ENCODE data around the gene CCNQ.

Gene CCNQ

DNA sequence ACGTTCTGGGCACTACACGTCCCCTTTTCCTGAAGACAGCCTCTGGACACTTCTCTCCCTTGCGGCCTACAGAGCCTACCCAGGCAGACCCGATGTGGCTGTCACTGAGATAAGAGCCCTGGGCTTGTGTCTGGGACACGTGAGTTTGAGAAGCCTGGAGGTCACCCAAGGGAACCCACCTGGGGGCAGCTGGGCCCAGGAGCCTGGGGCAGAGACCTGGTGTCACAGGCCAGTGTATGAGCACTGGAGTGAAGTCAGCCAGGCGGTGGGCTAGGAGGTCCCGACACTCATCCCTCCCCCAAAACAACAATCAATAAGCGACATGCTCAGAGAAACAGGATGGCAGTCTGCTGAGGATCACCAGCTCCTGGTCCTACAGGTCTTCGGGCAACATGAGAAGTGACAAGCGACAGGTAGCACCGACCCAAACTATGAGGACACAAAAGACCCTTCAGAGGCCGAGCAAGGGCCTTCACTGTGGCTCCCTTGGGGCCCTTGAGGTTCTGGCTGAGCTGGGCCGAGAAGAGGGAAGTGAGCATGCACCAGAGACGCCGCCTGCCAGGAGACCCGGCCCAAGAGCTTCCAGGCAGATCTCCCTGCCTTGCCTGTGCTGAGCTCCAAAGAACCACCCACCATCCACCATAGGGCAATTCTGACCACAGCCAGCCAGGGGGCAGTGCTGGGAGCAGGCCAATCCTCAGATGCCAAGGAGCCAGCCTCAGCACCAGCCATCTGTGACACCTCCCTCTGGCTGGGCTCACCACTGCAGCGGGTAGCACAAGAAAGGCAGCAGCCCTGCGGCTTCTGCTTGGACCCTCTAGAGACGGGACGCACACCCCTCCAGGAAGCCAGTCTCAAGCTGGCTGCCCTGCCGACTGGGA is 37.1 kb upstream of the CCNQ start:
- Histone ChIP-seq H3K27me3 (ENCODE audit: control insufficient read depth, insufficient read depth, low read length) (peaks cover 37% of the 10 kb centered on the region), H3K9me3 (ENCODE audit: control insufficient read depth, insufficient read depth, low read depth, low read length) (peaks cover 33% of the 10 kb centered on the region; the same call in 1 of the 2 replicates), H3K4me3 (ENCODE audit: low read depth, low read length) (no peak overlapping the region)

DNA sequence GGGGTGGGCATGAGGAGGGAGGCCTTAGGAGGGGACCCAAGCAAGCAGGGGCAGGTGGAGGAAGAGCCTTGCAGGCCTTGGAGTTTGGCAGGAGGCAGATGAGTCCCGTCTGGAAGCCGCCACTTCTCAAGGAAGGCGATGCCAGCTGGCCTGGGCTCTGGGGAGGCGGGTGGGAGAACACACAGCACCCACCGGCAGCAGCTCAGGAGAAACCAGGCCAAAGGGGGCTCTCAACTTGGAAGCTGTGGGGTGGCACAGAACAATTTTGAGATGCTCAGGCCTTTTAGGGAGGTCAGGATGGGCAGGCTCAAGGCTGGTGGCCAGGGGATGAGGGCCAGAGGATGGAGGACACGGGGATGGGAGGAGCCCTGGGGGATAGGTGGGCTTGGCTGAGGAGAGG is 36.4 kb upstream of the CCNQ start:
- Histone ChIP-seq H3K9ac (ENCODE audit: low read length) (no peak overlapping the region), H3K9me3 (ENCODE audit: control insufficient read depth, insufficient read depth, low read depth, low read length) (peaks cover 32% of the 10 kb centered on the region; the same call in 1 of the 2 replicates), H3K36me3 (ENCODE audit: control insufficient read depth, insufficient read depth, low read length) (no peaks in the 10 kb centered on the region), H3K27ac (ENCODE audit: low read depth, low read length) (no peak overlapping the region), H3K4me1 (ENCODE audit: control insufficient read depth, insufficient read depth, low read length) (no peaks in the 10 kb centered on the region; the same call in 1 of the 2 replicates), H3K27me3 (ENCODE audit: control insufficient read depth, insufficient read depth, low read length) (peaks cover 31% of the 10 kb centered on the region), H3K4me3 (ENCODE audit: low read depth, low read length) (no peak overlapping the region)

More for the DNA sequence above, 37.1 kb upstream of the CCNQ start:
- Histone ChIP-seq H3K9ac (ENCODE audit: low read length) (no peak overlapping the region), H3K27ac (ENCODE audit: low read depth, low read length) (no peak overlapping the region), H3K4me1 (ENCODE audit: control insufficient read depth, insufficient read depth, low read length) (peaks cover 6% of the 10 kb centered on the region; the same call in 1 of the 2 replicates), H3K36me3 (ENCODE audit: control insufficient read depth, insufficient read depth, low read length) (no peaks in the 10 kb centered on the region)

DNA sequence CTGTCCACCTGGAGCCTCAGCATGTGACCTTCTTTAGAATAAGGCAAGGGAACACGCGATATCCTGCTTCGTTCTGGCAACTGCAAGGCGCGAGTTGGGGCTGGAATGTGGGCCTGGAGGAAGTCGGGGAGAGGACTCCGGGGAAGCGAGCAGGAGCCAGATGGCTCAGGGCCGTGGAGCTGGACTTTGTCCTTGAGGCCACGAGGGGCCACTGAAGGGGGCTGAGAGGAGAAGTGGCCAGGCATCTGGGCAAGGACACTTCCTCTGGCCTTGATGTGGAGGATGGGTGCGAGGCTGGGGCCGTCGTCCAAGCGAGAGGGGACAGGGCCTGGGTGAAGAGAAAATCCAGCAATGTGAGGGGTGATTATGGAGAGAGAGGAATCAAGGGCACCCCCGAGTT is 35.9 kb upstream of the CCNQ start:
- Histone ChIP-seq H3K9ac (ENCODE audit: low read length) (no peak overlapping the region), H3K9me3 (ENCODE audit: control insufficient read depth, insufficient read depth, low read depth, low read length) (peaks cover 30% of the 10 kb centered on the region; the same call in 1 of the 2 replicates), H3K27me3 (ENCODE audit: control insufficient read depth, insufficient read depth, low read length) (peaks cover 25% of the 10 kb centered on the region; the same call in 1 of the 2 replicates), H3K27ac (ENCODE audit: low read depth, low read length) (no peak overlapping the region), H3K36me3 (ENCODE audit: control insufficient read depth, insufficient read depth, low read length) (no peaks in the 10 kb centered on the region), H3K4me3 (ENCODE audit: low read depth, low read length) (no peak overlapping the region), H3K4me1 (ENCODE audit: control insufficient read depth, insufficient read depth, low read length) (no peaks in the 10 kb centered on the region)

DNA sequence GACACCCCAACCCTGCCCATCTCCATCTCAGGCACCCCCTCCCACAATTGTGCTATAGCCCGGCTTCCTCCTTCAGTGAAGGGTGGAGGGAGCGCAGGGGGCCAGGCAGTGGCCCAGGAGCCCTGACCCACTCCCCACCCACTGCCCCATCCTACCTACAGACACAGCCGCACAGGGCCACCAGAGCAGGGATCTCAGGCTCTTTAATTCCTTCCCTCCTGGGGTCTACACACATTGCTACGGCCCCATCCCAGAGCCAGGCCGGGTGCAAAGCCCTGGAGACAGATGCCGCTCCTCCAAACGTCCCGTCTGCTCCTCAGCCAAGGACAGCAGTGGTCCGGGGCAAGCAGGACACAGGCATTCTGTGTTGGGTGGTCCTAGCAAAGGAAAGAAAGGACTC is 35.3 kb upstream of the CCNQ start:
- Histone ChIP-seq H3K27ac (ENCODE audit: low read depth, low read length) (no peak overlapping the region), H3K9ac (ENCODE audit: low read length) (no peak overlapping the region), H3K27me3 (ENCODE audit: control insufficient read depth, insufficient read depth, low read length) (peaks cover 20% of the 10 kb centered on the region; the same call in 1 of the 2 replicates), H3K36me3 (ENCODE audit: control insufficient read depth, insufficient read depth, low read length) (no peaks in the 10 kb centered on the region), H3K4me1 (ENCODE audit: control insufficient read depth, insufficient read depth, low read length) (no peaks in the 10 kb centered on the region), H3K9me3 (ENCODE audit: control insufficient read depth, insufficient read depth, low read depth, low read length) (peaks cover 30% of the 10 kb centered on the region; the same call in 1 of the 2 replicates), H3K4me3 (ENCODE audit: low read depth, low read length) (no peak overlapping the region)

DNA sequence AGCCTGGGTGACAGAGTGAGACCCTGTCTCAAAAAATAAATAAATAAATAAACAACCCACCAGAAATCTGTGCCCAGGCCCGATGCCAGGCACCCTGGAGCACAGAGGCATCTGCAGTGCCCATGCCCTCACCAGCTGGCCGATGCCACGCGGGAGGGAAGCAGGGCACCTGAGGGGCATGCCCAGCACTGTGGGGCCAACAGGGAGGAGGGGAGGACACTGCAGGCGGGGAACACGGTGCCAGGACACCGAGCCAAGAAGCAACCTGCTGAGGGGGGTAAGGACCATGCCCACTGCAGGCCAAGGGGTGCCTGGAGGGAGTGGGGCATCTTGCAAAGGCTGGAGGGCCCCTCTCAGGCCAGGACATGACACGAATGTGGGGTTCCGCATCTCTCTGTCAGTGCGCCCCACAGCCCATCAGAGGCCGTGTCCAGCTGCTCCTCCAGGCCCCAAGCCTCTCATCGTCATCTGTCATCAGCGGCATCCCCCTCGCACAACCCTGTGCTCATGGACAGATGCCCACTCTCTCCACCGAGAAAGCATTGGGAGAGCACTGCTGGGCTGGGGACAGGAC is 34.8 kb upstream of the CCNQ start:
- peaks cover 30% of the 10 kb centered on the region; the same call in 1 of the 2 replicates for H3K9me3 ChIP-seq (ENCODE audit: control insufficient read depth, insufficient read depth, low read depth, low read length)
- H3K36me3 ChIP-seq (ENCODE audit: control insufficient read depth, insufficient read depth, low read length) = no peaks in the 10 kb centered on the region
- no peak overlapping the region for H3K9ac ChIP-seq (ENCODE audit: low read length)
- H3K4me1 ChIP-seq (ENCODE audit: control insufficient read depth, insufficient read depth, low read length) = no peaks in the 10 kb centered on the region
- H3K4me3 ChIP-seq (ENCODE audit: low read depth, low read length) = no peak overlapping the region
- H3K27me3 ChIP-seq (ENCODE audit: control insufficient read depth, insufficient read depth, low read length) = peaks cover 15% of the 10 kb centered on the region; the same call in 1 of the 2 replicates
- no peak overlapping the region for H3K27ac ChIP-seq (ENCODE audit: low read depth, low read length)

DNA sequence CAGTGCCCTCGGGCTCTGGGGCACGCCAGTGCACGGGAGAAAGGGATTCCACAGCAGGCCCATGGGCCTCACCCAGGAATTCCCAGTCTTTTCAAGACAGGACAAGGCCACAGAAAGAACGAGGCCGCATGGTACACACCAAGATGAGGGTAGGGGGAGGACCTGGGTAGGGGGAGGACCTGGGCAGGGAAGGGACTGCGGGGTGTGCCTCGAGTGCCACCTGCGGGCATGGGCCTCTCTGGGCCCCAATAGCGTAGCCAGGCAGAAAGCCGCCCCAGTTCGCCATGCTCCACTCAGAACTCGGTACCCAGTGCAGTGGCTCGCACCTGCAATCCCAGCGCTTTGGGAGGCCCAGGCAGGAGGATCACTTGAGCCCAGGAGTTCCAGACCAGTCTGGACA is 34.1 kb upstream of the CCNQ start:
- Histone ChIP-seq H3K27me3 (ENCODE audit: control insufficient read depth, insufficient read depth, low read length) (peaks cover 10% of the 10 kb centered on the region; the same call in 1 of the 2 replicates), H3K4me3 (ENCODE audit: low read depth, low read length) (no peak overlapping the region), H3K36me3 (ENCODE audit: control insufficient read depth, insufficient read depth, low read length) (no peaks in the 10 kb centered on the region), H3K4me1 (ENCODE audit: control insufficient read depth, insufficient read depth, low read length) (no peaks in the 10 kb centered on the region), H3K27ac (ENCODE audit: low read depth, low read length) (no peak overlapping the region), H3K9me3 (ENCODE audit: control insufficient read depth, insufficient read depth, low read depth, low read length) (peaks cover 32% of the 10 kb centered on the region; the same call in 1 of the 2 replicates), H3K9ac (ENCODE audit: low read length) (no peak overlapping the region)

DNA sequence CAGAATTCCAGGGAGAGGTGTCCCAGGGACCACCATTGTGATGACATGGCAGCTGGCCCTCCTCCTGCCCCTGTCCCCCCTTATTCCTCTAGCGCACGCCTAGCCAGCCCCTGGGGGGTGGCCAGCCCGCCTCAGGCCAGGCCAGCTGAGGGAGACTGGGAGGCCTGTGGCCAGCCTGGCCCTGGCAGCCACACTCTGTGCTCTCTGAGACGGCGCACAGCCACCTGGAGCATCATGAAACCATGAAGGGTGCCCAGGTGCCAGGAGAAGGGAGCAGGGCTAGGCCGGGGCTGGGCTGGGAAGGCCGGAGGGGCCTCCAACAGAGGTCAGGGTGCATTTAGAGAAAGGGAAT is 33.6 kb upstream of the CCNQ start:
- Histone ChIP-seq H3K36me3 (ENCODE audit: control insufficient read depth, insufficient read depth, low read length) (no peaks in the 10 kb centered on the region), H3K4me1 (ENCODE audit: control insufficient read depth, insufficient read depth, low read length) (no peaks in the 10 kb centered on the region), H3K4me3 (ENCODE audit: low read depth, low read length) (no peak overlapping the region), H3K9me3 (ENCODE audit: control insufficient read depth, insufficient read depth, low read depth, low read length) (peaks cover 32% of the 10 kb centered on the region; the same call in 1 of the 2 replicates), H3K27ac (ENCODE audit: low read depth, low read length) (no peak overlapping the region), H3K27me3 (ENCODE audit: control insufficient read depth, insufficient read depth, low read length) (peaks cover 6% of the 10 kb centered on the region; the same call in 1 of the 2 replicates), H3K9ac (ENCODE audit: low read length) (no peak overlapping the region)

DNA sequence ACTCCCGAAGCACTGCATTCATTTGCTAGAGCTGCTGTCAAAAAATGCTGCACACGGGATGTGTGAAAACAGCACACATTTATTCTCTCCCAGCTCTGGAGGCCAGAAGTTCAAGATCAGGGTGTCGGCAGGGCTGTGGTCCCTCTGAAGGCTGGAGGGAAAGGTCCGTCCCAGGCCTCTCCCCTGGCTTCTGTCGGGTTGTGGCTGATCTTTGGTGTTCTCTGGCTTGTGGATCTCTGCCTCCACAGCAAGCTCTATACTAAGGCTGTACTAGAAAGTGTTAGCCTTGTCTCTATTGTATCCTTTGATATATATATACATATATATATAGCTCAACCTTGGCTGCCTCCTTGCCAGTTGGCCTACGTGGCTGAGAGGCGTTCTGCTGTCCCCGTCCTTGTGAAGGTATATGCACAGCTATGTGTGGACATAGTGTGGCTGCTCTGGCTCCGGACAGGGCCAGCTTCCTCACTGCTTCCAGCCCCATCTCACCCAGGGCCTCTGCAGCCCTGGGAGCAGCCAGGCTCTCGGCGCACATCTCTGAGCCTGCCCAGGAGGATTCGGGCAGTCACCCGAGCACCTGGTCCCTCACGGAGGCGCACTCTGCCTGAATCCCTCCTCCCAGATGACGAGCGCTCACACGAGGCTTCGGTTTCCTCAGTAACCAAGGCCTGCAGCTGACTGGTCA is 33.1 kb upstream of the CCNQ start:
- Histone ChIP-seq H3K27ac (ENCODE audit: low read depth, low read length) (no peak overlapping the region), H3K27me3 (ENCODE audit: control insufficient read depth, insufficient read depth, low read length) (peaks cover 3% of the 10 kb centered on the region; the same call in 1 of the 2 replicates), H3K4me3 (ENCODE audit: low read depth, low read length) (no peak overlapping the region), H3K9me3 (ENCODE audit: control insufficient read depth, insufficient read depth, low read depth, low read length) (peaks cover 32% of the 10 kb centered on the region; the same call in 1 of the 2 replicates), H3K36me3 (ENCODE audit: control insufficient read depth, insufficient read depth, low read length) (no peaks in the 10 kb centered on the region), H3K4me1 (ENCODE audit: control insufficient read depth, insufficient read depth, low read length) (no peaks in the 10 kb centered on the region), H3K9ac (ENCODE audit: low read length) (no peak overlapping the region)

DNA sequence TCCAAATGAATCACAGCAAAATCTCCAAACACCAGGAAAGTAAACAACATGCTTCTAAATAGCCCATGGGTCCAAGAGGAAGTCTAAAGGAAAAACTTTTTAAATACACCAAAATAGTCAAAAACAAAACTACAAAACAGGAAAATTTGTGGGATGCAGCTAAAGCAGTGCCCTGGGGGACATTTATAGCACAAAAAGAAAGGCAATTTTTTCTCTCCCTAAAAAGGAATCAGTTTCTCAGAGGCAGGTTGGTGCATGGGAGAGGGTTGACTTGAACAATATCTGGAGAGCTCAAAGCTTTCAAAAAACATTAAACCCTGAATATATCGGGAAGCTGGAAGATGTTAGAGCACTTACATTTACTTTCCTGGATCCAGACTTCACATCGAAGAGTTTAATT is 32.4 kb upstream of the CCNQ start:
- Histone ChIP-seq H3K4me1 (ENCODE audit: control insufficient read depth, insufficient read depth, low read length) (no peaks in the 10 kb centered on the region), H3K36me3 (ENCODE audit: control insufficient read depth, insufficient read depth, low read length) (no peaks in the 10 kb centered on the region), H3K27ac (ENCODE audit: low read depth, low read length) (no peak overlapping the region), H3K9me3 (ENCODE audit: control insufficient read depth, insufficient read depth, low read depth, low read length) (peaks cover 32% of the 10 kb centered on the region; the same call in 1 of the 2 replicates), H3K9ac (ENCODE audit: low read length) (no peak overlapping the region), H3K4me3 (ENCODE audit: low read depth, low read length) (no peak overlapping the region), H3K27me3 (ENCODE audit: control insufficient read depth, insufficient read depth, low read length) (no peaks in the 10 kb centered on the region)

DNA sequence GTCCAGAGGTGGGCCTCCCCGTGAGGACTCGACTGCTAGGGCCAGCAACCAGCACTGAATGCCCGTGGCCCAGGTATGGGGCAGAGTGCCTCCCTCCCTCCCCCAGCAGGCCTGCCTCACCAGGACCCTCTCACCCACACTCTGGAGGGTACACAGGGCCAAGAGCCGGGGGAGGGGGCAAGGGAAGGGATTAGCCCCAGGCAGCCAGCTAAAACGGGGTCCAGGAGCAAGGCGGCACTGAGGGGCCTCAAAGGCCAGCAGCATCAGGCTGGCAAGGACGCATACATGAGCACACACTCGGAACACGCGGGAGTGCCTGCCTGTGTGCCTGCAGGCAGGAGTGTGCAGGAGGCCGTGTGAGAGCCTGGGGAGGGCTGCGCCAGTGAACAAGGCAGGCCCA is 29.7 kb upstream of the CCNQ start:
- peaks cover 22% of the 10 kb centered on the region; the same call in 1 of the 2 replicates for H3K9me3 ChIP-seq (ENCODE audit: control insufficient read depth, insufficient read depth, low read depth, low read length)
- no peaks in the 10 kb centered on the region for H3K4me1 ChIP-seq (ENCODE audit: control insufficient read depth, insufficient read depth, low read length)
- H3K27me3 ChIP-seq (ENCODE audit: control insufficient read depth, insufficient read depth, low read length) = no peaks in the 10 kb centered on the region
- no peak overlapping the region for H3K27ac ChIP-seq (ENCODE audit: low read depth, low read length)
- H3K4me3 ChIP-seq (ENCODE audit: low read depth, low read length) = no peak overlapping the region
- H3K36me3 ChIP-seq (ENCODE audit: control insufficient read depth, insufficient read depth, low read length) = no peaks in the 10 kb centered on the region
- H3K9ac ChIP-seq (ENCODE audit: low read length) = no peak overlapping the region

Data from HUES6 (cell line).